Spleen (tissue), 7 donors: ENCODE results near the gene ZFC3H1.

Experiments used
- CTCF ChIP-seq, 11 experiments: fragments of 200-600 bp in 7 of 11; fragments of 450-650 bp in 4 of 11; sonication (generic) in 4 of 11; IDR thresholded peaks in 8 of 11; conservative IDR thresholded peaks in 3 of 11; 1 replicate in 7 of 11; 2 replicates in 4 of 11; pipeline versions ENCODE4 v1.4.0 to v1.8.0; 2016 to 2021; ENCODE audit warnings: antibody characterized with exemption in 11 of 11, inconsistent platforms in 4 of 11, mild to moderate bottlenecking in 1 of 11
- POLR2A ChIP-seq, 3 donors: fragments of 450-650 bp; IDR thresholded peaks; one replicate each; pipeline ENCODE4 v1.5.1; 2017; ENCODE audit warnings: antibody characterized with exemption in 3 of 3, mild to moderate bottlenecking in 1 of 3
- donor health status: DM: no; HTN: no; CAD: no; lungs with moderate emphysema.
- donor health status: DM: no; HTN: no; CAD: no.
- donor health status: DM: no; HTN: no; CAD: no.

GRCh38 chr12:71626098-71626497 lies 37.5 kb downstream of the ZFC3H1 start:
- TF ChIP-seq CTCF (IDR thresholded peaks at IDR 0.05 in 8 of 11, conservative IDR thresholded peaks at IDR 0.05 in 3 of 11), result no peak
- TF ChIP-seq POLR2A (IDR thresholded peaks at IDR 0.05), result no peak
